GM13976 (cell line): ENCODE results near the gene MCM3.

Experiments used
- DNase-seq: peaks from one replicate; pipeline ENCODE4 v3.0.0; 2012; ENCODE audit warnings: low spot score
- in situ Hi-C: fragments of 300-500 bp; cut with MboI; formaldehyde crosslinking; loops from one replicate; pipeline ENCODE4 v1.12.0; 2022; ENCODE audit warnings: low sequenced_read_pairs, mixed read lengths, inconsistent platforms; ENCODE audit not compliant: unreplicated experiment
- TF ChIP-seq, protein P1 (sequence below): IDR thresholded peaks from 2 replicates; pipeline ENCODE4 v1.5.1; 2012; ENCODE audit warnings: borderline replicate concordance, mild to moderate bottlenecking; ENCODE audit not compliant: insufficient read depth; ENCODE audit errors: extremely low read depth, missing control alignments, control extremely low read depth

MCM3 gene

DNA sequence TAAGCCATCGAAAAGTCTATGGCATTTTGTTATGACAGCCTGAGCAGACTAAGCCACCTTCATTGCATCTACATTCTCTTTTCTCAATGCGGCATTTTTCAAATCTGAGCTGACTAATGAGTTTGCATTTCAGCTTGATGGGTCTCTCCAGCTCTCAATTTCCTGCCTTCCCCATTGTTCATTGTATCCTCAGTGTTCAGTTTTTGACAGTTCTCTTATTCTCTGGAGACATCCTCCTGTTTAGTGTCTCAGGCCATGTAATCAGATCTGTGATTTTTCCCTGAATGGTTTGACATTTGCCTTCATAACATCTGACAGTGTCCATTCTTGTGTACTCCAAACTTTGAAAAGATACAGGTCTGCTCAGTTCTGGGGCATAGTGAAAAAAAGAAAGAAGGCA is 27.9 kb upstream of the MCM3 start:
- in situ Hi-C loops, result no loop called here
- TF ChIP-seq, protein P1, sequence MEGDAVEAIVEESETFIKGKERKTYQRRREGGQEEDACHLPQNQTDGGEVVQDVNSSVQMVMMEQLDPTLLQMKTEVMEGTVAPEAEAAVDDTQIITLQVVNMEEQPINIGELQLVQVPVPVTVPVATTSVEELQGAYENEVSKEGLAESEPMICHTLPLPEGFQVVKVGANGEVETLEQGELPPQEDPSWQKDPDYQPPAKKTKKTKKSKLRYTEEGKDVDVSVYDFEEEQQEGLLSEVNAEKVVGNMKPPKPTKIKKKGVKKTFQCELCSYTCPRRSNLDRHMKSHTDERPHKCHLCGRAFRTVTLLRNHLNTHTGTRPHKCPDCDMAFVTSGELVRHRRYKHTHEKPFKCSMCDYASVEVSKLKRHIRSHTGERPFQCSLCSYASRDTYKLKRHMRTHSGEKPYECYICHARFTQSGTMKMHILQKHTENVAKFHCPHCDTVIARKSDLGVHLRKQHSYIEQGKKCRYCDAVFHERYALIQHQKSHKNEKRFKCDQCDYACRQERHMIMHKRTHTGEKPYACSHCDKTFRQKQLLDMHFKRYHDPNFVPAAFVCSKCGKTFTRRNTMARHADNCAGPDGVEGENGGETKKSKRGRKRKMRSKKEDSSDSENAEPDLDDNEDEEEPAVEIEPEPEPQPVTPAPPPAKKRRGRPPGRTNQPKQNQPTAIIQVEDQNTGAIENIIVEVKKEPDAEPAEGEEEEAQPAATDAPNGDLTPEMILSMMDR, result no peak

DNA sequence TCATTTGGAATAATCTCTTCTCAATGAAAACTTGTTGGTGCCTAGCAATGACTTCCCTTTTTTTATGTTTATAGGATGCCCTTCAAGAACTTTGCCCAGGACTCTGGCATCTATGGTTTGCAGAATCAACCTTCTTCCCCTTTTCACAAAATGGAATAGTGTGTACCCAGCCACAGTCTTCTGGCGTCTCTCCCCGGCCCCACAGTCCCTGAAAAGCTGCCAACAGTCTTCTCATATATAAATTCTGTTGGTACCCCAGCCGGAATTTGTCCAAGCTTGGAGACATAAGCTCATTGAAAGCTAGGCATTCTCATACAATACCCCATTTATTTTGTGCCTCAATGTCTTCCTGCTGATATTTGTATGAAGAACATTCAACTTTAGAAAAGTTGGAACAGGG is 26.4 kb upstream of the MCM3 start:
- TF ChIP-seq, protein P1, result no peak
- in situ Hi-C loops, result no loop called here
- DNase-seq, result no peak

More for the DNA sequence above, 27.9 kb upstream of the MCM3 start:
- no peak for DNase-seq

DNA sequence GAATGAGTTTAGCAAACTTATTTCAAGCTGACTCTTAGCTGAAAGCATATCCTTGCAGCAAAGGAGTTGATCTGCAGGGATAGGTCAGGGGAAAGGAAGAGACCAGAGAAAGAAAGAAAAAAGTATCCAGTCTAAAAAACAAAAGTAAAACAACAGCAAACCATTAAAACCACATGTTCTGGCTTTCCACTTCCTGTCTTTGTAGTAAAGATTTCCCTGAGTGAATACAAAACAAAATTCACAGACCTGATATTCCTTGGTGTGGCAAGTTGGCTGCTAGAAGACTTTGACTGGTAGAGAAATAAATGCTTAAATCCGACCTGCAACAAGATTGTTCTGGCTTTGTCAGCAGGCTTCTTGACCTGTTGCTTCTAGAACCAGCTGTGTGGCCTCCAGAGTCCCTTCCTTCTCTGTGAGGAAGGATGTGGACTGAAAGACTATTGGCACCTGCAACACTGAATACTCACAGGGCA is 23.4 kb upstream of the MCM3 start:
- no peak for DNase-seq
- TF ChIP-seq, protein P1, result no peak
- in situ Hi-C loops, result no loop called here

DNA sequence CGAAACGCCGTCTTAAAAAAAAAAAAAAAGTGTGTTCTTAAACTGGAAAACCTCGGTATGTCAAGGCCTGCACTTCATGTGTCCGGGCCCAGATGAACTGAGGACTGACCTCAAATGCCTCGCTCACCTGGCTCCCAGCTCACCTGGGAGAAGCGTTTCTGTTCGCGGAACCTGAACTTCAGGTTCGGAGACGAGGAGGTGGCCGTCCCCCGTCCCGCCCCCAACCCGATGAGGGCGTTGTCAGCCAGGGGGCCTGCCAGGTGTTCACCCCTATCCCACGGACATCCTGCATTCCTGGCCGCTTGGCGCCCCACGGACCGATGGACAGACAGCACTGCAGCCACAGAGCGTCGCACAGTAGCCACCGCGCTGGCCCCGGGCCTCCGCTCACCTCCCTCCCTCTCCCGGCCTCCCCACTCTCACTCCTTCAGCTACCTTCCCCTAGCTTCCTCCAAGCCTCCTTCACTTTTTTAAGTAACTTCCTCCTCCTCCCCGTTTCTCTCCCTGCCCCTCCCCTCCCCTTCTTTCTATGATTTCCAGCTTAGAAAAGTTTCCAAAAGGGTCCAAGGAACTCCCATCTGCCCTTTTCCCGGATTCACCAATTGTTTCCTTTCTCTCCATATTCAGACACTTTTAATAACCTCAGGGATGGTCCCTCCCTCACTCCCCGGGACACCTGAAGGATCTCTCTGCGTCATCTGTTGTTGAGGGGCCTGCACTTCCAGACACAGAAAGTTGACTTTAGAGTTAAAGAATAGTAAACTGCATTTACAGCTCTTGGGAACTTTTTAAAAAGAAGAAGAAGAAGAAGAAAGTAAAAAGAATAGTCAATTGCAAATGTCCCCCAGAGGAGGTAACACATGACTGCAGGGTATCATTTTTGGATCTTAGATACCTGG is 22.7 kb upstream of the MCM3 start:
- in situ Hi-C loops, result no loop called here
- TF ChIP-seq, protein P1, result no peak
- no peak for DNase-seq

DNA sequence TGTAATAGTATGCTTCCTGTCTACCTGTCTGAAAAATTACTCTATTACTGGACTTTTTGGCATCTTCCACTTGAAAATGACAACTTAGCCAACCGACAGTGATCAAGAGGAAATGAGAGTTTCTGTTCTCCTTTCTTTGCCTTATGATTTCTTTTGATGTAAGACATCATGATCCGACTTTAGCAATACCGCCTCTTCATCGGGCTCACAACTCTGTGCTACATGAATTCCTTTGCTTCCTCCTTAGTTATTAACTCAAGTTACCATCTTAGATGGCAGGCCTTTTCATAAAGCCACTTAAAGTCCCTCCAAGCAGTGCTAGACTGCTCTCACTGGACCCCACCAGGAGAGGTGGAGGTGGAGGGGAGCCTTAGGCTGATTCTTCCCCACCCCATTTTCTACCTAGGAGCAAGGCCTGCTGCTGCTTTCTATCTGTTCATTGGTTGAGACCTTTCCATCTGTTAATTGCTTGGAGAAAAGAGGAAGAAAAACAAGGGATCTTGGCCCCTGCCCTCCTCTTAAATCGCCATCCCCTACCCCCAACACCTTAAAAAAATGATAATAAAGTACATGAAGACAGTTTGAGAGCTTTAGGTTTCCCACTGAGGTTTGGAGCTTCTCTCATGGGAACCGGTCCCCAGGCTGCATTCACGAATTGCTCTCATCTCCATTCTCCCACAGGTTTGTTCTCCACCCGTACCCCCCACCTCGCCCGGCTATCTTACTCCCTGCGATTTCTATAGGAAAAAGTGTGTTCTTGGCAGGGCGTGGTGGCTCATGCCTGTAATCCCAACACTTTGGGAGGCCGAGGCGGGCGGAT is 21.6 kb upstream of the MCM3 start:
- in situ Hi-C loops, result no loop called here
- DNase-seq, result peak; percentile 73
- TF ChIP-seq, protein P1, result no peak

DNA sequence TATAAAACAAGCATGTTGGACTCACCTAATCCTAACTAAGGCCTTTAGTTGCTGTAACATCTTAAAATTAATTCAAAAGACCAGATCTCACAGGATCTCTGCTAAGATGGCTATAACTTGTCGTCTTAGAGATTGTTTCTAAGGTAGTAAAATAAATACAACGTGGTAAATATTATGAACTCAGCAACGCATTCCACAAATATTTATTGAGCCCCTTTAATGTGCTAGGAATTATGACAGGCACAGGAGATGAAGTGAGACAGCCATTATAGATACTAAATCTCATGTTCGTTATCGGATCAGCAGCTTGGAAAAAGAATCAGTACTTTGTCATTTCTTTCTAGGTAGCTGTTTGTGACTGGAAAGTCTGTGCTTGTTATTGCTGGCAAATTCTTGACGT is 20.9 kb upstream of the MCM3 start:
- in situ Hi-C loops, result no loop called here
- TF ChIP-seq, protein P1, result no peak
- no peak for DNase-seq
